HepG2 (cell line): ENCODE results near the gene TBX6. TPM values are rescaled to one million over a fixed set of nuclear protein-coding genes. Genes with fewer than 3 reads are reported as not detected.

Experiments
- ATAC-seq: fragments of 200-7000 bp; cut with Tn5 transposase; 3 replicates; pipeline ENCODE4 v1.9.1; 2020; ENCODE audit warnings: mild to moderate bottlenecking, moderate library complexity
- BruUV-seq: library from RNA; stranded (reverse); fragments of 400-500 nt; replicated peaks from 2 replicates; lab custom pipeline; 2021; lab: Mats Ljungman, UMichigan
- CTCF ChIA-PET: fragments of 300-600 bp; formaldehyde crosslinking; extraction: SDS; loops from one replicate; lab custom pipeline; 2021; ENCODE audit warnings: low total read pairs, inconsistent platforms, low intra/inter-chr PET ratio; lab: Yijun Ruan, JAX
- POLR2A ChIA-PET: fragments of 350-600 bp; sonication (Branson Sonifier 250); formaldehyde crosslinking; loops from one replicate; lab custom pipeline; 2020; ENCODE audit warnings: antibody characterized with exemption, inconsistent platforms; lab: Yijun Ruan, JAX
- DNase-seq: peaks from one replicate; pipeline ENCODE4 v3.0.0-alpha.2; 2015; ENCODE audit warnings: low spot score
- FAIRE-seq: peaks from 3 replicates; lab custom pipeline; 2011; peaks lifted over from hg19 to GRCh38; lab: Jason Lieb, UNC
- H2AFZ ChIP-seq: one replicate; pipeline ENCODE4 v1.6.1; 2011; ENCODE audit warnings: low read length, inconsistent platforms
- H3K27ac ChIP-seq: fragments of 300-600 bp; 3 replicates; pipeline ENCODE4 v1.8.0; 2011; ENCODE audit warnings: mixed run types, mild to moderate bottlenecking, mixed read lengths, low read length, inconsistent platforms; ENCODE audit not compliant: insufficient read depth; ENCODE audit errors: extremely low read length
- H3K27me3 ChIP-seq, 2 experiments: fragments of 200-600 bp in 1 of 2; 2 replicates in 1 of 2; 3 replicates in 1 of 2; pipeline versions ENCODE4 v1.6.0 to v1.8.0; 2011; ENCODE audit warnings: low read length in 2 of 2, mild to moderate bottlenecking in 2 of 2, moderate library complexity in 2 of 2, inconsistent platforms in 1 of 2; ENCODE audit not compliant: insufficient read depth in 2 of 2, control insufficient read depth in 1 of 2
- H3K36me3 ChIP-seq, 2 experiments: fragments of 200-600 bp in 1 of 2; replicated peaks in 1 of 2; 2 replicates in 1 of 2; 3 replicates in 1 of 2; pipeline versions ENCODE4 v1.5.1 to v1.8.0; 2011; ENCODE audit warnings: low read length in 2 of 2, inconsistent platforms in 1 of 2; ENCODE audit not compliant: insufficient read depth in 2 of 2, control insufficient read depth in 1 of 2
- H3K4me1 ChIP-seq: 2 replicates; pipeline ENCODE4 v1.5.1; 2012; ENCODE audit warnings: low read length, inconsistent platforms; ENCODE audit not compliant: insufficient read depth
- H3K4me2 ChIP-seq: 2 replicates; pipeline ENCODE4 v1.6.0; 2011; ENCODE audit warnings: low read depth, low read length, inconsistent platforms
- H3K4me3 ChIP-seq, 3 experiments: fragments of 200-600 bp in 1 of 3; sonication (generic), shearing (Covaris generic) in 1 of 3; replicated peaks in 1 of 3; 2 replicates each; pipeline ENCODE4 v1.5.1; 2011 to 2016; ENCODE audit warnings: low read length in 3 of 3, inconsistent platforms in 2 of 3, low read depth in 2 of 3, mild to moderate bottlenecking in 2 of 3, control low read depth in 1 of 3, mixed read lengths in 1 of 3; ENCODE audit not compliant: insufficient read depth in 1 of 3
- H3K79me2 ChIP-seq: one replicate; pipeline ENCODE4 v1.6.1; 2011; ENCODE audit warnings: low read length, inconsistent platforms; ENCODE audit not compliant: insufficient read depth
- H3K9ac ChIP-seq: 2 replicates; pipeline ENCODE4 v1.6.0; 2011; ENCODE audit warnings: mild to moderate bottlenecking, low read depth, low read length, inconsistent platforms; ENCODE audit not compliant: insufficient read depth
- H3K9me3 ChIP-seq: 2 replicates; pipeline ENCODE4 v1.5.1; 2012; ENCODE audit warnings: mild to moderate bottlenecking, low read length
- H4K20me1 ChIP-seq: 2 replicates; pipeline ENCODE4 v1.6.0; 2011; ENCODE audit warnings: inconsistent platforms, mild to moderate bottlenecking, low read length, moderate library complexity; ENCODE audit not compliant: insufficient read depth
- AKAP8 ChIP-seq: sonication (generic); formaldehyde crosslinking; IDR thresholded peaks from 2 replicates; pipeline ENCODE4 v1.5.1; 2020; ENCODE audit warnings: mild to moderate bottlenecking, missing genetic modification reagents
- ATM ChIP-seq: fragments of 450-650 bp; IDR thresholded peaks from 2 replicates; pipeline ENCODE4 v1.7.1; 2017; ENCODE audit warnings: mild to moderate bottlenecking, borderline replicate concordance
- EHMT2 ChIP-seq: fragments of 200-600 bp; sonication (generic); IDR thresholded peaks from 2 replicates; pipeline ENCODE4 v1.7.0; 2017; ENCODE audit warnings: antibody characterized with exemption, low read depth, low read length, borderline replicate concordance
- KDM4B ChIP-seq: sonication (generic); formaldehyde crosslinking; IDR thresholded peaks from 2 replicates; pipeline ENCODE4 v1.4.0; 2020; ENCODE audit warnings: missing genetic modification reagents
- MTERF4 ChIP-seq: sonication (generic); formaldehyde crosslinking; IDR thresholded peaks from 2 replicates; pipeline ENCODE4 v1.8.0; 2023; ENCODE audit warnings: mild to moderate bottlenecking, missing genetic modification reagents
- POLR2AphosphoS2 ChIP-seq: IDR thresholded peaks from 2 replicates; pipeline ENCODE4 v1.6.1; 2011; ENCODE audit warnings: low read depth, low read length, improper control_type of control experiment
- SALL1 ChIP-seq: sonication (generic); formaldehyde crosslinking; IDR thresholded peaks from 2 replicates; pipeline ENCODE4 v1.8.0; 2022; ENCODE audit warnings: mild to moderate bottlenecking, missing genetic modification reagents
- SRY ChIP-seq: sonication (generic); formaldehyde crosslinking; IDR thresholded peaks from 2 replicates; pipeline ENCODE4 v1.8.0; 2022; ENCODE audit warnings: mild to moderate bottlenecking, missing genetic modification reagents
- TCF7L2 ChIP-seq: IDR thresholded peaks from 2 replicates; pipeline ENCODE4 v1.6.1; 2011; ENCODE audit warnings: mild to moderate bottlenecking, low read depth, low read length, moderate library complexity
- THRA ChIP-seq: sonication (generic); formaldehyde crosslinking; IDR thresholded peaks from 2 replicates; pipeline ENCODE4 v1.4.0; 2020; ENCODE audit warnings: missing genetic modification reagents, borderline replicate concordance
- YEATS2 ChIP-seq: sonication (generic); formaldehyde crosslinking; IDR thresholded peaks from 2 replicates; pipeline ENCODE4 v1.4.0; 2020; ENCODE audit warnings: missing genetic modification reagents, borderline replicate concordance
- ZNF121 ChIP-seq: sonication (generic); formaldehyde crosslinking; IDR thresholded peaks from 2 replicates; pipeline ENCODE4 v1.5.0; 2020; ENCODE audit warnings: mild to moderate bottlenecking, missing genetic modification reagents
- ZNF597 ChIP-seq: sonication (generic); formaldehyde crosslinking; IDR thresholded peaks from 2 replicates; pipeline ENCODE4 v1.5.0; 2020; ENCODE audit warnings: missing genetic modification reagents
- ZNF773 ChIP-seq: sonication (generic); formaldehyde crosslinking; IDR thresholded peaks from 2 replicates; pipeline ENCODE4 v1.4.0; 2020; ENCODE audit warnings: missing genetic modification reagents, borderline replicate concordance
- WGBS: methylation state at CpG from one replicate; pipeline ENCODE4 v1.1.6; 2017; ENCODE audit warnings: low lambda C conversion rate; 5-methylcytosine and 5-hydroxymethylcytosine counted together
- in situ Hi-C: cut with HindIII; loops from 2 replicates; pipeline ENCODE4 v1.10.0; 2017; ENCODE audit warnings: low pct_unique_long_range_greater_than_20kb; ENCODE audit not compliant: extremely low pct_ligation_motif_present
- intact Hi-C: fragments of 100-400 bp; cut with micrococcal nuclease; formaldehyde crosslinking; loops from one replicate; pipeline ENCODE4 v1.10.0; 2022; ENCODE audit not compliant: unreplicated experiment
- polyA plus RNA-seq, 8 experiments: library from polyadenylated mRNA; depleted of rRNA in 3 of 8; stranded (reverse) in 7 of 8; unstranded in 1 of 8; fragments of >200 nt; fragmentation: Illumina TruSeq in 4 of 8; extraction: Trizol in 4 of 8; gene quantifications; 2 replicates each; pipeline versions ENCODE4 v1.2.1 to v1.2.3, GENCODE V29; 2011 to 2016; ENCODE audit warnings: low read depth in 4 of 8, missing spikeins in 1 of 8, mixed read lengths in 1 of 8; ENCODE audit not compliant: insufficient read depth in 1 of 8
- total RNA-seq, 5 experiments: library from RNA; depleted of rRNA; stranded (reverse); fragments of >200 nt; fragmentation: Illumina TruSeq; extraction: Trizol; gene quantifications; 2 replicates each; pipeline ENCODE4 v1.2.3, GENCODE V29; 2016; ENCODE audit warnings: low read depth in 1 of 5

Gene TBX6
- total and polyA plus RNA-seq, 2 of the 13 experiments (the other 11 are each of a cell fraction or from before 2014, with no cell fraction given), result 0.24 to 0.42 TPM

GRCh38 chr16:30067584-30067916 is 24.2 kb downstream of the TBX6 start (continued):
- no peak for TF ChIP-seq EHMT2

GRCh38 chr16:30066761-30067583 is 24.8 kb downstream of the TBX6 start:
- FAIRE-seq (no peak), DNase-seq (no peak), ATAC-seq (no peak)
- peaks cover 62% of the 10 kb centered on the region for H4K20me1 ChIP-seq
- H2AFZ ChIP-seq, result no peak overlapping the region
- intact Hi-C loops (loop anchor here (1.0 to 5.0 kb wide), 2 partner anchors 25 to 680 kb away; partner anchors contain the start of gene PHKG2), in situ Hi-C loops (no loop called here)
- ChIA-PET CTCF (no interaction called here), POLR2A (interaction anchor here (0.5 to 9.1 kb wide), 11 partner anchors 8 to 808 kb away, joined by 3 to 120 read pairs (median 5); partner anchors contain the start of genes PPP4C and TBX6)
- H3K79me2 ChIP-seq, result peaks cover 59% of the 10 kb centered on the region
- peaks cover 35 to 55% of the 10 kb centered on the region in 2 experiments for H3K36me3 ChIP-seq
- H3K4me1 ChIP-seq, result peaks cover 63% of the 10 kb centered on the region
- H3K9me3 ChIP-seq, result no peaks in the 10 kb centered on the region
- H3K9ac ChIP-seq, result peak overlapping the region; percentile 90
- no TSS peak for BruUV-seq
- H3K4me2 ChIP-seq, result peak overlapping the region; percentile 99
- H3K4me3 ChIP-seq, result peak overlapping the region; percentile 92 to 100 (median 95)
- H3K27me3 ChIP-seq, result peaks cover 0 to 2% of the 10 kb centered on the region in 2 experiments; a peak in 1 of 5 replicates
- peak overlapping the region; percentile 95 for H3K27ac ChIP-seq
- WGBS, result 62% methylated on average over 21 of the region's 21 CpGs
- TF ChIP-seq THRA (CRISPR knock-in tag) (no peak), TCF7L2 (no peak), ZNF773 (CRISPR knock-in tag) (no peak), YEATS2 (CRISPR knock-in tag) (no peak), ATM (no peak), ZNF121 (CRISPR knock-in tag) (no peak), KDM4B (CRISPR knock-in tag) (no peak), SALL1 (CRISPR knock-in tag) (peak; percentile 51; the same call in 1 of the 2 replicates), MTERF4 (no peak), POLR2AphosphoS2 (0 out of 2 replicates have a peak, but pooled peaks have one; percentile 45), ZNF597 (CRISPR knock-in tag) (no peak), AKAP8 (CRISPR knock-in tag) (peak; percentile 26; the same call in 1 of the 2 replicates), SRY (peak; percentile 23; the same call in 1 of the 2 replicates)
